Fibroblast of skin of abdomen (primary cell): ENCODE measurements around the gene SOX2.

ENCODE experiments used
- DNase-seq: peaks from one replicate; pipeline ENCODE4 v3.0.0-alpha.2; 2013

Gene SOX2

DNA sequence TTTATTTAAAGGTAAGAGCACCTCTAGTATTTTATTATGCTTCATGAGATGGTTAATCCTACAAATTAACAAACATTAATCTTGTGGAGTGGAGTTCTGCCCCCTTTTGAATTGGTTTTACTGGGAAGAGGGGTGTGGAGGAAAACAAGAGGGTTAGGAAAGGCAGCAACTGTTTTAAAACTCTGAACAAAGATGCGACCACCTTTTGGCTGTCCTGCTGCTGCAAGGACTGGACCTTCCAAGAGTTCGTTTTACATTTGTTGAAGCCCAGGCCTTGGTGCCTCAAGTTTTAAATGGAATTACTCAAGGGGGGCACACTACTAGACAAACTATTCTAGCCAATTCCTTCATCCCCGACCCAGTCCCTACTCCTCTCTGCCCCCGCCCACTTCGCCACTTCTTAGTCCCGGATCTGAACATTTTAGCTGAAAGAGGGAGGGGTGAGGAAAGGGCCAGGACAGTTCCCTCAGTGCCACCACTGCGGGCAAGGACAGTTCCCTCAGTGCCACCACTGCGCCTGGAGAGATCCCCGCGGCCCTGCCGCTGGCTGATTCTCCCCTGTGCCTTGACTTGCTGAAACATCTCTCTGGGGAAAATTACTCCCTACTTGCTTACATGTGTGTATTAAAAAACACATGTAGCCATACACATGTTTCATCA is 11.2 kb downstream of the SOX2 start:
- DNase-seq = no peak

DNA sequence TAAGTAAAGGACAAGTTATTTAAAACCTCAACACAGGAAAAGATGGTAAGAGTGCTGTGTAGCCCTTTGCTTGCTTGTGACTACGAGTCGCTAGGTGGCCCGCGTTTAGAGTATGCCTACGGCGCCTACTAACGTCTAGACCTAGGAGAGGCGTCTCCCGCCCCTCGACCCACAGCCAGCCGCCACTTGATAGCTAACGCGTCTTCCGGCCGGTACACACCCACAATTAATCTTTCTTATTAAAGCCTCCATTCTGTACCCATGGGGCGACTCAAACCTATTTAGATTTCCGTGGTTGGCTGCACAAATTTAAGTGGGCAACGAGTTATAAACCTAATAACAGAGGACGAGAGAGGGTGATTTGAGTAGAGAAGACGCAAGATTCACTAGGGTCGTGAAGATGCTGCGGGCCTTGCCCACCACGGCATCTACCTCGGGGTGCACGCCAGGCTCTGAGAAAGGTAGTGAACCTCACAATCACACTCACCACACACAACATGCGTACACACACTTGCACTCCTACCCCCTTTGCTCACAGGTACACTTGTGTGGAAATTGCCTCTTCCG is 12.0 kb downstream of the SOX2 start:
- DNase-seq = no peak

DNA sequence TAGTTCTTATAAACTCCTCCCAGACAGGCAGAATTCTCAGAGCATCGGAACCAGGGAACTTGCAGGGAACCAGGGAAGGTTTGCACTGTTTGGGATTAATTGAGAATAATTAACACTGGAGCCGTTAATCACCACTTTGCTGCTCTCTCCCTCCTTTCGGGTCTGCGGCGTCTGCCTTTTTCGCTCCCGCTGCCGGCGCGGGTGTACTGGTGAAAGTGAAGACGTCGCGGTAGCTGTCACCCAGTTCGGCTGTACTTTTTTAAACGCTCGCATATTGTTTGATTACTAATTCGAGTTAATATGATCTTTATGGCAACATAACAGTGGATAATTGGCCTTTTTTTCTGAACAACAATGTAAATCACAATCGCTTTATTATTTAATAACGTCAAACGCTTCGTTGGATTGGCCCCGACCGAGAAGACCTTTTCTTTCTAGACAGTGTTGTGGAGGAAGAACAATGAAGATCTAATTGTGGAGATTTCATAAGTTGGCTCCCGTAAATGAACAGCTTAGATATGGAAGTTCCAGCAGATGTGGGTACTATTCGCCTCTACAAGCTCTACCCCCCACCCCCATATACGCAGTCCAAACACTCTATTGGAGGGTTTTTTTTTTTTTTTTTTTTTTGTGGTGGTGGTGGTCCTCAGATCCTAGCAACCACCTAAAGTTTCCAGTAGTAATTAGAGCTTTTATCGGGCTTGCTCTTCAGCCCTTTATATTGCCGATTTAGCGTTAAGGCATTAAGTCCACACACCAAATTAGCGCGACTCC is 12.7 kb downstream of the SOX2 start:
- no peak for DNase-seq

DNA sequence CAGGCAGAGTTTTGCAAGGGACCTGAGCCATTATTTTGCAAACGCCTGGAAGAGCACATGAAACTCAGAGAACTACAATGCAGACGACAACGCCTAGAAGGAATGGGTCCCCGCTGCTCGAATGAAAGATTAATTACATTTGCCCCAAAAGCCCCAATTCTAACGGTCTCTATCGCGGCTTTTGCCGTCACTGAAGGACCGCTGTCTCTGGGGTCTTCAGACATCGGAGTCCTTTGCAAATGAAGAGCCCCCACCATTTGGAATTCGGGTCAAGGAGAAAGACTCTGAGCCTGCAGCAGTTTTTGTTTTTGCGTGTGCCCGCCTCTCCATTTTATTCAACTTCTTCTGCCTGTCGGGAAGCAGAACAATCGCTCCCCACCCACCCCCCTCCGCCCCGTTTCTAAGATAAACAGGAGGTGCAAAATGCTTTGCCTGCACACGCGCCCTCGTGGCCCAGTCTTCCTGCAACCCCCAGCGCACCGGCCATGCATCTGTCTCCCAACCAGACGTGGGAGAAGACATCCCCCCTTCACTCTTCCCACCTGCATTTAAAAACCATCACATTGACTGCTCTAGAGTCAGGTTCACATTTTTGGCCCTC is 13.5 kb downstream of the SOX2 start:
- no peak for DNase-seq

DNA sequence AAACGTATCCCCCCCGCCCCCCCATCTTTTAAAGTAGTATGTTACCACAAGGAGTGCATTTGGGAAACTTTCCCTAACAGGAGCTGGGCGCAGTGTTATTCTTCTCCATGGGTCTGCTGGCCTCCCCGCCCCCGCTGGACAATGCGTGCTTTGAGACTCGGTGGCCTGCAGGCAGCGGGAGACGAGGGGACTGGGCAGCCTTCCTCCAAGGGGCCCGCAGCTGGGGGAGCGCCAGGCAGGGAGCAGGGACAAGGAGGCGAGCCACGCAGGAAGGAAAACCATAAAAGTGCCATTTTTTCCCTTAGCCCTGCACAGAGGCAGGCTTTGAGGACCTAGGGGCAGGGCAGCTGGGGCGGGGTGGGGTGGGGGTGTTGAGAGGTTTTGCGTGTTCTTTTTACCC is 14.1 kb downstream of the SOX2 start:
- DNase-seq = no peak

DNA sequence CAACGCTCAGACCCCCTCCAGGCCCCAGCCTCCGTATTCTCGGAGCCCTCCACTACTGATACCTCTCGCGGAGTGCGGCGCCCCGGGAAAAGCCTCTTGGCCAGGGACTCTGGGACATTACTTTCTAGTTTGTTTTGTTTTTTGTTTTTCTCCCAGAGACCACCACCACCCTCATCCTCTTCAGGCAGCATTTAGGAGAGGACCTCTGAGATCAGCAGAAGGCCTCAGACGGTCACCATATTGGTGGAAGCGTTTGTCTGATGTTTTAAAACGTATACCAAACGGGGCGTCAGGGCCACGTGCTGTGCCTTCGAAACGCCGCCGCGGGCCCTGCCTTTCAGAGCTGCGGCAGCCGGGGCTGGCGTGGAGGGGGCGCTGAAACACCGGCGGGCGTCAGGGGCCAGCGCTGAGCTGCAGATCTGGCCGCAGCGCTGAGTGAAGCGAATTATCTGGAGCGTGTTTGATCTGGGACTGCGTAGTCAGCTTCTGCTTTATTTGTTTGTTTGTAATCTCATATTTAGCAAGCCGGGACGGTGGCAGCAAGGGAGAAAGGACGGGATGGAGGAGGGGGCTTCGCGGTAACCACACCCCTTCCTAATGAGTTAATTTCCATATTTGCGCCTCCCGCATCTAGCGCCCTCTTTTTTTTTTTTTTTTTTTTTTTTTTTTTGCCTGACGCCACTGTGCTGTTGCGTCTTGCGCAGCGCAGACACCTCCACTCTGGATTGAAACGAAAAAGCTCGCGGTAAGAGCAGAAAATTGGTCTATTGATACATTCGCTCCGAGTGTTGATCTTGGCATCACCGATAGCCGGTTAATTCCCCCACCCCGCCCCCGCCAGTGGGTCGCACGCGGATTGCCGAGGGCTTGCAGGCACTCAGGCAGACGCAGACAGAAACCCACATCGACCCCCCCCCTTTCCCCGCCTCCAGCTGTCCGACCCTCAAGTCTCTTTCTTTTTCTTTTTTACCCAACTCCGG is 14.9 kb downstream of the SOX2 start:
- DNase-seq = no peak

DNA sequence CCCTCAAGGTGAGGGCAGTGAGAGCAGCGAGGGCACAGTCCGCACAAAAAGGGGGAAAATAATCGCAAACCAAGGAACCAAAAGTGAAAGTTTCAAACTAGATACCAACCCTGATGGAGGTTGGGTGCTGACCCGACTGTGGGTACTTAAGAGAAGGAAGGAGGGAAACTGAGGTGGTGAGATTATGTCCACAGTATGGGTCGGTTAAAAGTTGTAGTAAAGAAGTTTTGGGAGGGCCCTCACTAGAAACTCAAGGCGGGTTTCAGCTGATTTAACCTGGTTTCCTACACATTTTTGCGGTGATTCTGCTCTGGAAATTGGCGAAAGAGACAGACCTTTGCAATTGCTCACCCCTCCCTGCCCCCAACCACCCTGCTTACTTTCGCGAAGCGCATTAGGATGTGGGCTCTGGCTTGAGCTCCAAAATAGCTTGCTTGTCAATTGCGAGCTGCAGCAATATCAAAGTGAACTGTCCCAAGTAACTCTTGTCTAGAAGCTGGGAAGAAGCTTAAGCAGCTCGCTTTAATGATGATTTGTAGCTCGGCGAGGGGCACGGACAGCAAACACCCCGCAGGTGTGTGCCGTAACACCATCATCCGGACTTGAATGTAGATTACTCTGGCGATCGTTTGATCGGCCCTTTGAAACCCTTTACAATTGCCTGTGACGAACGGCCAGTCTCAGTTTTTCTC is 15.8 kb downstream of the SOX2 start:
- no peak for DNase-seq

DNA sequence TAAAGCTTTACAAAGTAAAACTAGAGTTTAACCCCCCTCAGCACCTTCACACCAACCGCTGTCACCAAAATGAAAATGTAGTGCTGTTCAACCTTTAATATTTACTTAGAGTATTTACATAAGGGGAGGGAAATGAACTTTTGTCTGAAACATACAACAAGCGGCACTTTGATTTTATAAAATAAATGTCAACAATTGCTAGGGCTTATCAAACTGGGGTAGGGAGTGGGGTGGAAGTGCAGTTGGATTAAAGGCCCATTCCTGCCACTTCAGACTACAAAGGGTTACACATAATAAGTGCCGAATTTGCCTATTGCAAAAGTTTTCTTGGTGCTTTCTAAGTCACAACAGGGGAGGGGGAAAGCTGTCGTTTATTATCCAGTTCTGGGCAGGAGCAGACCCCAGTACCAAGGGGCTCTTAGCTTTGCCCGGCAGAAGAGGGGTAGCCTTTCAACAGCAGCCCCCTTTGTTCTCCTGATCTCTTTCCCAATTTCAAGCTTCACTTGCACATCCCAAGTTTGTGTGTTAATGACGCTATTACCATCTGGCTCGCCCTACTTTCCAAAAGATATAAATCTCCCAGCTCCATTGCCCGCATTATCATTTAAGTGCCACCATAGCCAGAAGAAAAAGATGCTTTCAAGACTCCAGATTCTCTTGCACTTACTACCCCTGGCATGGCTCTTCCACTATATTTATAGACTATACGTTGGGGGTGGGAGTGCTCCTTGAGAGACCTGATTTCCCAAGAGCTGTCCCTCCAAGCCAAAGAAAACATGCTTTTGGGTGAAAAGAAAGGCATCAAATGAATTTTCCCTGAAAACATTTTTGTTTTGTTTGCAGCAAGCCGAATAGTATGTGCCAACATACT is 17.0 kb downstream of the SOX2 start:
- DNase-seq = no peak

DNA sequence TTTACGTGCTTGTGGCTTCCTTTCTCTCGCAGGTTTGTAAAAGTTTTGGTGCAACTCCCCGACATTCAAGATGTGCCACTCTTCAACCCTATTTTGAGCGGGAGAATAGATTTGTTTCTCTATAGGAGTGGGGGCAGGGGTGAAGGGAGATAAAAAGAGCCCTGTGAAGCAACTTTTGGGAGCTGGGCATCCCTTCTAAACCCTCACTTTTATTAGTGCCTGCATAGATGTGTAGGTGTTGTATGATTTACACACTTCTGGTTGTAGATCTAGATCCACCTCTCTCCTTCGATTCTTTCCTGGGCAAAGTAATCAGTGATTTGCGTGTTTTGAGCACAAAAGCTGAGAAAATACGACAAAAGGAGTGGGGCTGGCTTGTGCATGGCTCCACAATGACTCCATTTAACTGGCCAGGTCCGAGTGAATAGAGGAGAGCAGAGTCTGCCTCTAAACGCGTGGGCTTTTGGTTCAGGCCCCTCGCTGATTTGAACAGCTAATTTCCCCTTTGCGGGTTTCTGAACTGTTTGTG is 17.7 kb downstream of the SOX2 start:
- no peak for DNase-seq

DNA sequence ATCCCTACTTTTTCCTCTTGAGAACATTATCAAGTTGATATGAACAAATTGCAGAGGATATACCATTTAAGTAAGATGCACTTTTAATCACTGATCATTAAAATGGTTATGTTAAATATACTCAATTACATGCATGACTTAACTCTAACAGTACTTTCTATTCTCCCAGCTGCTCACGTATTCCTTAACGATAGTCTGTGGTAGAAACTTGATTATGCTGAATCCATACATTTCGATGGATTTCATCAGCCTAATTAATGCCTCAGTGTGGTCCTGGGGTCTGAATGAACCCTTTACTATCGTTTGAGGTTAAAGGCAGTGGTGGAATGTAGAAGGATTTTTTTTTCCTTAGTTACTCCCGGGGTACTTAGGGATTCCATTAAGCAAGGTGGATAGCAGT is 18.6 kb downstream of the SOX2 start:
- DNase-seq = no peak

DNA sequence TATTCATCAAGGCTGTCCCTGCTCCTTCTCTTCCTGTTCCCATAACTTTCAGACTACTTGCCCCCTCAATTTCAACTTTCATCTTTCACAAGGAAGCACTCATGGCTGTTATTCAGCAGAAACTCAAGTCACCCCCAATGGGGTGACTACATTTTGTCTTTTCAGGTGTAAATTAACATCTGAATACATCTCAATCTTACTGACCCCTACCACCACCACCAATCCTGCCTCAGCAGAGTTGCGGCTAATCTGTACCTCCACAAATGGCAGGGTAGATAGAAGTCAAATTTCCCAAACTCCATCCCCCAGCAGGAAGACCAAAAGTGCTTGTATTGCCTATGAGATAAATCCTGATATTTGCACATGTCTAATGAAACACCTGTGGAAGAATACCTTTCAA is 19.2 kb downstream of the SOX2 start:
- DNase-seq = no peak

DNA sequence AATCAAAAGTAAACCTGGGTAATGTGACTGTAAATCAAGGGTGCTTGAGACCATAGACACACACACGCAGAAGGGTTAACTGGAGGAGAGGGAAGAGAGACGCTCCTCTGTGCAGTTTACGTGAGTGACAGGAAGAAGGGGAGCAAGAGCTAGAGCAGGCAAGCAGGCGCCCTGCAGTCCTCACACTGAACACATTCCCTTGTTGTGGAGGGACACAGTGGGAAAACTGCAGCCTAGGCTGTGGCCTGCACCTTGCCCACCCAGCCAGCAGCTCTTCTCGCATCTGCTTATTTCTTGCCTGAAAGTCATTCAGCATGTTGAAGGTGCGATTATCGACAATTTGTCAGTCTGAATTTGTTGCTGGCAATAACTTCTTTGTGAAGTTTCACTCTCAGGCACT is 24.2 kb downstream of the SOX2 start:
- DNase-seq = no peak

DNA sequence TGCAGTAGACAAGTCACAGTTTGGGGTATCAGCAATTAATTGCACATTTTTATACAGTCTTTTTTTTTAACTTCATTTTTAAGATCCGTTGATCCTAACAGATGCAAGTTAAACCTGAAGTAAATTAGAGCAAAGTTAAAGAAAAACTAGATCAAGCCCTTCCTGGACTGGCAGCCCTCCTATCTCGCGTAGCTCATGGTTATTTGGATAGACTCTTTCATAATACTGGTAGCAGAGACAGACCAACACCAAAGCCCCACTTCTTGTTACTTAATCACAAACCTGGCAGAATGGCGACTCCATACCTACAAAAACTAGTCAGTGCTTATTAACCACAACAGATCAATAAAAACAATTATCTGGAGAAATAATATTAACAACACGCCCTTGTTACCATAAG is 26.8 kb downstream of the SOX2 start:
- DNase-seq = no peak

DNA sequence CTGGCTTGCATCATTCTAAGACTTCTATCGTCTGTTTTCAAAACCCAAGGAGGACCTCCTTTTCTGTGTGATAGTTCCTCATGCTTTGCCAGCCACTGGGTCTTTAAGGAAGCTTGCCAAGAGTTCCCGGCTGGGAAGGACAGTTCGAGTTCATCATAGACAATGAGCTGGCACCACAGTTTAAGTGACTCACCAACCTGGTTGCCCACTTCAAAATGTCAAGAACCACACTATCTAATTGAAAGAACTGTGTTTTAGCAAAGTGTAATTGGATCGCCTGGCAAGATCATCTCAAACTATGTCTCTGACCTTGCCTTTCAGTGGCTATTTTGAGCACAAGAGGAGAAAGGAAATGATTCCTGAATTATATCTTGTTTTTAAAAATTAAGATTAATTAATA is 27.9 kb downstream of the SOX2 start:
- DNase-seq = no peak

DNA sequence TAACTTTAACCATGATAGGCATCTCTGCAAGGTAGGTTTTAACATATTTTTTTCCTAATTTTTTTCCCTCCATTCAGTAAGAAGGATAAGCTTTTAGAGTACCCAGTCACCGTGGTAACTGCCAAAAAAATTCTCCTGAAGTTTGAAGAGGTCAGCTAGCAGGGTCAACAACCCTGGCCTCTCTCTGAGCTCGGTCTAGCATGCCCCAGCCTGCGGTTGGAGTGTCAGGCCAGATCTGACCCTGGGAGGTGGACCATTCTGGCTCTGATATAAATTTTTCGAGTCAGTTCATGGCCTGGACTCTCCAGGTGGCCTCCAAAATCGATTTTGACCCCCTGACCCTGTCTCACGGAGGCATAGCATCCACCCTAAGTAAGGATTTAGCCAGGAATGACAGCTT is 29.7 kb downstream of the SOX2 start:
- no peak for DNase-seq

DNA sequence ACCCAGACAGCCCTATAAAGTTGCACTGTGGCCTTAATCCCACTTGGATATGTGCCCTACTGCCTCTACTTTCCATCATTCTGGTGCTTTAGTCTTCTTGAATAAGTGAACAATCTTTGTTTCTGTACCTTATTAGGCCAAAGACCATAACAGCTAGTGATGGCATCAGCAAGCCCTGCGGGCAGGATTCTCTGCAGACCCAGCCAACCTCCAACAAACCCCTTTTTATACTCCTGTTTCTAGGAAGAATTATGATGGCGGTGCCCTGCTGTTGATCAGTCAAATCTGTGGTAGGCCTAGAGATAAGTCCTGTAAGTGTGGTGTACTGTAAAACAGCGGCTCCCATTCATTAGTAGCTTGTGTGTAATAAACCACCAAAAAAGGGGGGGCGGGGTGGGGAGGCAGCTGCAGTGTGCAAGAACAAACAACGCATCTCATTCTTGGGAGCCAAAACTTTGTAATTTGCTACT is 40.5 kb downstream of the SOX2 start:
- no peak for DNase-seq

DNA sequence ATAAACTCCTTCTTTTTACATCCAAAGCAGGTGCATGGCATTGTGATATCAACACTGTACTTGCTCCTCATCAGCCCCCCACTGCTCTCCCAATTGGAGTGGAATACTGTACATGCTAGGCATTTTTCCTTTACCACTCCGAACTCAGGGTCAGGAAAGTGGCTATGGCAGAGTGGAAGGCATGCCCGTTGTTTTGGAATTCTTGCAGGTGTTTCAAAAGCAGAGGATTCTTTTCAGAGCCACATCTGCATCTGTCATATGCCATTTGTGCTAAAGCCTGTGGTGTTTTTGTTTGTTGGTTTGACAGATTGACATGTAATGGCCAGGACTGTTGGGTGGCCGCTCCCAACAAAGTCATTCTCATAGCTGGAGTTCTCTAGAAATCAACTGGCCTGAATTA is 41.7 kb downstream of the SOX2 start:
- DNase-seq = no peak

DNA sequence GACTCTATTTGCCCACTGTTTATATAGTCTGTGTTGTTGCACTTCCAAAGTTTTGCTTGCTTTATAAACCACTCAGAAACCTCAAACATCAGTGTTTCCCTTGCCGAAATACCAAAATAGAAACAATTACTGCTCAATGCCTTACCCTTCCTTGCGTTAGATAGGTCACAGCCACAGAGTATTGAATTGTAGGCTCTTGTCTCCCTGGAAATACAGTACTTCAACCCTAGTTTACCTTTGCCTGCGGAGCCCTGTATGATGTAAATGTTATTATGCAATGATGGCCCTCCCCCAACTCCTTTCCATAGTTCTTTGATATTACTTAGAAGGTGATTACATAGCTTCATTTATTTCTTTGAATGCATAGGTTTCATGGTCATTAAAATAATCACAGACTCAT is 44.2 kb downstream of the SOX2 start:
- no peak for DNase-seq

DNA sequence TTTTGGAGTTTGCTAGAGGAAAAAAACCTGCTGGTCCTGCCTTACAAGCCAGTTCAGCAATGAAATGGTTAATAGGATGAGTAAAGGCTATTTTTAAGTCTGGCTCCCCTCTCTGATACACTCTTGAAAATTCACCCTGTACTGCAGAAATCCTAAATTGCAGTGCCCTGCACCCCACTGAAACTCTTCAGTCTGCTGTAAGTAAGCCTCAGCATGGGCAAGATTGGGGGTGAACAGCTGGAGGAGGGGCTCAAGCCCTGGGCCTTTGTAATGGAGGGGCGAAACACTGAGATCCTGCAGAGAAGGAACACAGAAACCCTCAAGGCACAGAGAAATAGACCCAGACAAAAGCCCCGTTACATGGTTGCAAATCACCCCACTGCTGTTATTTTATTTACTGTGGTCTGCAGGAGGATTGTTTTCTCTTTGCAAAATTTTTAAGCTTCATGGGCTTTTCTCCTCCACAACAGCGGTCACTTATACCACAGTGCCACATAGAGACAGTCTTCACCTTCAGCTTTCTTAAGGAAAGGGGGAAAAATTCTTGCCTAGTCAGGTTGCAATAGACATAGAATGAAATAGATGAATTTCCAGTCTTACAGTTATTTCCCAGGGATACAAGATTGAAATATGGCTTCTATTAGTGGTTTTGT is 45.0 kb downstream of the SOX2 start:
- no peak for DNase-seq
